ENCODE results near the gene KRABD2.
"Not testable (repeated sequence)": the region's sequence is repeated elsewhere in the genome, so short reads cannot be mapped to it uniquely, and the experiment has no call there.

Gene KRABD2

DNA sequence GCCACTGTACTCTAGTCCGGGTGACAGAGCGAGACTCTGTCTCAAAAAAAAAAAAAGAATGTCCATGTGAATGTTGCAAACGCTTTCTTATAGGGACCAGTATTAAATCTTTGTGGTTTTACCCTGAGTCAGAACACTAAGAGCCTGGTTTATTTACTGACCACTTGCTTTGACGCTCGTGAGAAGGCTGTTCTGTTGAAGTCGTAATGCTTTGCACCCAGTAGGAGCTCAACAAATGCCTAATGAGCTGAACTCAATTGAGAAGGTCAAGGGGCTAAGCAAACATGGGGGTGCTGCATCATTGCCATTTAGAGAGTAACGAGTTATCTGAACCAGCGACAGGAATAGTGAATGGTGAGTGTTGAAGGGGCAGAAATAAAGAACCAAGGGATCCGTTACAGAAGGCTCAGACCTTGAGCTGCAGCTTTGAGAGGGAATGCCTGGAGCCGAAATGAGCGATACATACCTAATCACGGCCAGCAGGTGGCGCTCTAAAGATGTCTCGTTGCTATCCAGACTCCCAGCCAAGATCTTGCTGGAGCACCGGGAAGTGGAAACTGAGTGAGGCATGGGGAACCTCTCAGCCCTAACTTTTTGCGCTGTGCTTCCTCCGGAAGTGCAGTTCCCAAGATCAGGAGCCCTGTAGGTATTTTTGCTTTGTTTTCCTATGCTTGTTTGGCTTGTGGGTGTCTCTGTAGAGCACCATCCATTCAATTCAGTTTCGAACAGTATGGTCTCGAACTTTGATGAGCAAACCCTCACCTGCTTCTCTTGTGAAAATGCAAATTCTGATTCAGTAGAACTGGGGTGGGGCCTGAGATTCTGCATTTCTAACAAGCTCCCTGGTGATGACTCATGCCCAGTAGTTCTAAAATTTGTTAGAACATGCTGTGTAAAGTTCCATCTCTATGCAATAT is 33.7 kb upstream of the KRABD2 start:
- Histone ChIP-seq H3K4me3 (ENCODE audit: low read length) (no peak overlapping the region), H3K36me3 (ENCODE audit: control insufficient read depth, insufficient read depth, low read length) (no peaks in the 10 kb centered on the region), H3K27me3 (ENCODE audit: control insufficient read depth, insufficient read depth, low read length) (no peaks in the 10 kb centered on the region), H3K4me1 (ENCODE audit: control insufficient read depth, insufficient read depth, low read length) (peaks cover 7% of the 10 kb centered on the region), H3K27ac (ENCODE audit: low read length) (no peak overlapping the region), H3K9me3 (ENCODE audit: control insufficient read depth, low read depth, low read length) (no peaks in the 10 kb centered on the region)
- WGBS (ENCODE audit: insufficient coverage, low lambda C conversion rate) = 0% methylated on average over 1 of the region's 19 CpGs
- DNase-seq = peak; percentile 77 to 79

DNA sequence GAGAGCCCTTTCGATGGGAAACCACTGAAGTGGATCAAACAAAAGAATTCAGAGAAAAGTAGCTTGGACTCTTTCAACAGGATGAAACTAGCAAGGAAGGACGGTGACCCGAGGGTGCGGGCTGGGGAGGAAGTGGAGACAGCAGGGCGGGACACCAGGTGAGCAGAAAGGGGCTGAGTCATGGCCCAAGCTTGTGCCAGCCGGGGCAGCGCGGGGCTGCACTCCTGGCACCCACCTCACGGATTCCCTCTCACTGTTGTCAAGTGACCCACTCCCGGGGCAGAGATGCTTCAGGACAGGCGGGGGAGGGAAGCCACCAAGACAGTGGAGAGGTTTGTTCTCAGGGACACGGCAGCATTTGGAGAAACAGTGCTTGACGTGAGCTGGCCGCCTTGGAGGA is 31.9 kb upstream of the KRABD2 start:
- H3K27me3 ChIP-seq (ENCODE audit: control insufficient read depth, insufficient read depth, low read length) = no peaks in the 10 kb centered on the region

DNA sequence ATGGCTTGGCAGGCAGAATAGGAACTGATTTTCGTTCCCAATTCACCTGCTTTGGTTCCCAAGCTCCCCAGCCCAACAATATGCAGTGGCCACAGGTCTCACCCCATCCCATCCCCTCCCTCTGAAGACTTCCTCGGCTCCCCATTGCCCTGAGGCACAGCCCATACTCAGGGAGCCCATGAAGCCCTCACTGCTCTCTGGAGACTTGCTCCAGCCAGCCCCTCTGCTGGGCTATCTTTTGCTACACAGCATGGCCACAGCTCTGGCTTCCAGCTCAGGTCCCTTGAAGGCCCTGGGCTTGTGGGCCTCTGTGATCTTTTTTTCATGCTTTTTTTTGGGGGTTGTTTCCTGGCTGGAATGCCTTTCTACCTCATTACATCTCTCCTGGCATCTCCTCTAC is 29.7 kb upstream of the KRABD2 start:
- Histone ChIP-seq H3K27ac (ENCODE audit: low read length) (no peak overlapping the region), H3K4me3 (ENCODE audit: low read length) (no peak overlapping the region), H3K27me3 (ENCODE audit: control insufficient read depth, insufficient read depth, low read length) (no peaks in the 10 kb centered on the region), H3K4me1 (ENCODE audit: control insufficient read depth, insufficient read depth, low read length) (no peaks in the 10 kb centered on the region), H3K9me3 (ENCODE audit: control insufficient read depth, low read depth, low read length) (no peaks in the 10 kb centered on the region), H3K36me3 (ENCODE audit: control insufficient read depth, insufficient read depth, low read length) (no peaks in the 10 kb centered on the region)
- no CpG with 5 or more reads among the region's 2 CpGs for WGBS (ENCODE audit: insufficient coverage, low lambda C conversion rate)
- DNase-seq = no peak

More for the DNA sequence above, 31.9 kb upstream of the KRABD2 start:
- no CpG with 5 or more reads among the region's 14 CpGs for WGBS (ENCODE audit: insufficient coverage, low lambda C conversion rate)
- Histone ChIP-seq H3K9me3 (ENCODE audit: control insufficient read depth, low read depth, low read length) (no peaks in the 10 kb centered on the region), H3K36me3 (ENCODE audit: control insufficient read depth, insufficient read depth, low read length) (no peaks in the 10 kb centered on the region), H3K4me3 (ENCODE audit: low read length) (no peak overlapping the region), H3K27ac (ENCODE audit: low read length) (no peak overlapping the region), H3K4me1 (ENCODE audit: control insufficient read depth, insufficient read depth, low read length) (peaks cover 7% of the 10 kb centered on the region)
- no peak for DNase-seq

DNA sequence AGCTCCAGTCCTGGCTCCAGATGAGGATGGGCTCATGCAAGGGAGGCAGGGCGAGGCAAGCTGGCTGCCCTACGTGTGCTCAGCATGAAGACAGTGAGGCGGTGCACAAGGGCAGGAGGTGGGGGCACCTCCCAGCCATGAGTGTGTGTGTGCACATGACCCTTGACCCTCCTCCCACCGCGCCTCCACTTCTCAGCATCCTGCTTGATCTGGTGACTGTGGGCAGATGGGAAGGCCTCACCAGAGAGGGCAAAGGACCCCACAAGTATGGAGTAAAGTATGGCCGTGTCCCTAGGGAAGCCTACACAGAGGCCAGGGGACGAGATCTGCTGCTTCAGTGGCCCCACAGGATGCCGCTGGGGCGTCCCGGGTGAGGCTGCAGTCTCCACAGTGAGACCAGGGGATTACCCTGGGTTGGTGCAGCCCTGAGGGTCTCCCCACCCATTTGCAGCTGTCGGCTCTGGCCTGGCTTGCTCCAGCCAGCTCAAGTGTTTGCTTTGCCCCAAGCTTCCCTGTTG is 29.1 kb upstream of the KRABD2 start:
- Histone ChIP-seq H3K9me3 (ENCODE audit: control insufficient read depth, low read depth, low read length) (no peaks in the 10 kb centered on the region), H3K4me3 (ENCODE audit: low read length) (no peak overlapping the region), H3K4me1 (ENCODE audit: control insufficient read depth, insufficient read depth, low read length) (no peaks in the 10 kb centered on the region), H3K36me3 (ENCODE audit: control insufficient read depth, insufficient read depth, low read length) (no peaks in the 10 kb centered on the region), H3K27ac (ENCODE audit: low read length) (no peak overlapping the region), H3K27me3 (ENCODE audit: control insufficient read depth, insufficient read depth, low read length) (no peaks in the 10 kb centered on the region)
- no CpG with 5 or more reads among the region's 11 CpGs for WGBS (ENCODE audit: insufficient coverage, low lambda C conversion rate)
- DNase-seq = no peak

DNA sequence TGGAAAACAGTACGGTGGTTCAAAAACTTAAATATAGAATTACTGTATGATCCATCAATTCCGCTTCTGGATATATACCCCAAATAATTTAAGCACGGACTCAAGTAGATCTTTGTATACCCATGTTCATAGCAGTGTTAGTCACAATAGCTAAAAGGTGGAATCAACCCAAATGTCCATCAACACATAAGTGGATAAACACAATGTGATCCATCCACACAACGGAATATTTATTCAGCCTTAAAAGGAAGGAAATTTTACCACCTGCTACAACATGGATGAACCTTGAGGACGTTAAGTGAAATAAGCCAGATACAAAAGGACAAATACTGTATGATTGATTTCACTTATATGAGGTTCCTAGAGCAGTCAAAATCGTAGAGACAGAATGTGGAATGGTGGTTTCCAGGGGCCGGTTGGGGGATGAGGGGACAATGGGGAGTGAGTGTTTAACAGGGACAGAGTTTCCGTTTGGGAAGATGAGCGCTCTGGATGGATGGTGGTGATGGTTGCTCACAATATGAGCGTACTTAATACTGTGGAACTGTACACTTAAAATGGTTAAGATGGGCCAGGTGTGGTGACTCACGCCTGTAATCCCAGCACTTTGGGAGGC is 26.5 kb upstream of the KRABD2 start:
- Histone ChIP-seq H3K27me3 (ENCODE audit: control insufficient read depth, insufficient read depth, low read length) (peaks cover 2% of the 10 kb centered on the region), H3K4me1 (ENCODE audit: control insufficient read depth, insufficient read depth, low read length) (no peaks in the 10 kb centered on the region), H3K9me3 (ENCODE audit: control insufficient read depth, low read depth, low read length) (no peaks in the 10 kb centered on the region), H3K4me3 (ENCODE audit: low read length) (no peak overlapping the region), H3K27ac (ENCODE audit: low read length) (no peak overlapping the region), H3K36me3 (ENCODE audit: control insufficient read depth, insufficient read depth, low read length) (no peaks in the 10 kb centered on the region)
- no peak for DNase-seq
- 80% methylated on average over 2 of the region's 11 CpGs for WGBS (ENCODE audit: insufficient coverage, low lambda C conversion rate)

DNA sequence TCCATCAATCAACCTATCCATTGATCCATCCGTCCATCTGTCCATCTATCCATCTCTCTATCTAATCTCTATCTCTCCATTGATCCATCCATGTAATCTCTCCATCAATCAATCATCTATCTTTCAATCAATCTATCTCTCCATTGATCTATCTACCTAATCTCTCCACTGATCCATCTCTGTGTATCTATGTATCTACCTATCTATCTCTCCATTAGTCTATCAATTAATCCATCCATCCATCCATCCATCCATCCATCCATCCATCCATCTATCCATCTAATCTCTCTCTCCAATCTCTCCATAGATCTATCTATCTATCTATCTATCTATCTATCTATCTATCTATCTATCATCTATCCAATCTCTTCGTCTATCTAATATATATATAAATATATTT is 24.6 kb upstream of the KRABD2 start:
- 83% methylated on average over 2 of the region's 2 CpGs for WGBS (ENCODE audit: insufficient coverage, low lambda C conversion rate)
- peaks cover 16% of the 10 kb centered on the region for H3K27me3 ChIP-seq (ENCODE audit: control insufficient read depth, insufficient read depth, low read length)
- no peak overlapping the region for H3K4me3 ChIP-seq (ENCODE audit: low read length)
- DNase-seq = no peak
- H3K27ac ChIP-seq (ENCODE audit: low read length) = no peak overlapping the region
- H3K36me3 ChIP-seq (ENCODE audit: control insufficient read depth, insufficient read depth, low read length) = no peaks in the 10 kb centered on the region
- no peaks in the 10 kb centered on the region for H3K4me1 ChIP-seq (ENCODE audit: control insufficient read depth, insufficient read depth, low read length)
- no peaks in the 10 kb centered on the region for H3K9me3 ChIP-seq (ENCODE audit: control insufficient read depth, low read depth, low read length)

DNA sequence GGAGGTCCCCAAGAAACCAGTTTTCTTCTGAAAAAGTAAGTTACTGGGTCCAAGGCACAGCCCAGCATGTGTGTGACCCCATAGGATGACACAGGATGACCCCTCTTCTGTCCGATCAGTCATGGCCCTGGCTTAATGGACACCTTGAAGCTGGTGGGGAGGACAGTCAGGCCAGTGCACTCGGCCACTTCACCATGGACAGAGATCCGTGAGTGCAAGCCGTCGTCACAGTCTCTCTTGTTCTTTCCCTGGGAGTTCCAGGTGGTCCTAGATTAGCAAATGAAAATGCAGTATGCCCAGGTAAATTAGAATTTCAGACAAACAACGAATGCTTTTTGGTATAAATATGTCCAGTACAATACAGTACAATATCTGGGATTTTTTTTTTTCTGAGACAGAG is 22.5 kb upstream of the KRABD2 start:
- no peaks in the 10 kb centered on the region for H3K36me3 ChIP-seq (ENCODE audit: control insufficient read depth, insufficient read depth, low read length)
- WGBS (ENCODE audit: insufficient coverage, low lambda C conversion rate) = no CpG with 5 or more reads among the region's 6 CpGs

DNA sequence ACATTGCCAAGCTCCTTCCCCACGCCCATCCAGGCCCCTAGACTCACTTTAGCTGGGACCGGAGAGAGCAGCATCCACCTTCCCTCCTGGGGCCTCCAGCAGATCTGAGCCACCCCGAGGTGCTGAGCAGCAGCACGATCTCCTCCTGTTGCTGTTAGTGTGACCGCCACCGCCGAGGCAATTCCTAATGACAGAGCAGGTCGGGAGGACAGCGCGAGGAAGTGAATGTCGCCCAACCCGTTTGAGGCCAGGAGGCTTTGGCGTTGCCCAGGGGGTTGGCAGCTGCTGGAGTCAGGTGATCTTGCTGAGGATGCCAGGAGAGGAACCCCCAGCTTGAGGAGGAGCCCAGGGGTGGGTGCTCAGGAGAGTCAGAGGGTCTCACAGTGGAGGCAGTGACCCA is 21.1 kb upstream of the KRABD2 start, which contains the start of gene RNF222:
Gene RNF222, minus strand, starts transcription at position 192 of the 400 bp plus-strand sequence. CDS start 4,366 bp downstream, outside the sequence.
- WGBS (ENCODE audit: insufficient coverage, low lambda C conversion rate) = no CpG with 5 or more reads among the region's 13 CpGs
- no peak within 1 kb of the TSS for H3K27ac ChIP-seq (ENCODE audit: low read length)
- H3K36me3 ChIP-seq (ENCODE audit: control insufficient read depth, insufficient read depth, low read length) = no peaks in the 10 kb centered on the region
- DNase-seq = no peak
- H3K9me3 ChIP-seq (ENCODE audit: control insufficient read depth, low read depth, low read length) = no peaks in the 10 kb centered on the region
- peaks cover 42% of the 10 kb centered on the region for H3K27me3 ChIP-seq (ENCODE audit: control insufficient read depth, insufficient read depth, low read length)
- H3K4me3 ChIP-seq (ENCODE audit: low read length) = no peak within 1 kb of the TSS
- no peaks in the 10 kb centered on the region for H3K4me1 ChIP-seq (ENCODE audit: control insufficient read depth, insufficient read depth, low read length)

More for the DNA sequence above, 22.5 kb upstream of the KRABD2 start:
- no peaks in the 10 kb centered on the region for H3K4me1 ChIP-seq (ENCODE audit: control insufficient read depth, insufficient read depth, low read length)
- no peaks in the 10 kb centered on the region for H3K9me3 ChIP-seq (ENCODE audit: control insufficient read depth, low read depth, low read length)
- H3K4me3 ChIP-seq (ENCODE audit: low read length) = no peak overlapping the region
- H3K27ac ChIP-seq (ENCODE audit: low read length) = no peak overlapping the region
- peaks cover 31% of the 10 kb centered on the region for H3K27me3 ChIP-seq (ENCODE audit: control insufficient read depth, insufficient read depth, low read length)
- no peak for DNase-seq

DNA sequence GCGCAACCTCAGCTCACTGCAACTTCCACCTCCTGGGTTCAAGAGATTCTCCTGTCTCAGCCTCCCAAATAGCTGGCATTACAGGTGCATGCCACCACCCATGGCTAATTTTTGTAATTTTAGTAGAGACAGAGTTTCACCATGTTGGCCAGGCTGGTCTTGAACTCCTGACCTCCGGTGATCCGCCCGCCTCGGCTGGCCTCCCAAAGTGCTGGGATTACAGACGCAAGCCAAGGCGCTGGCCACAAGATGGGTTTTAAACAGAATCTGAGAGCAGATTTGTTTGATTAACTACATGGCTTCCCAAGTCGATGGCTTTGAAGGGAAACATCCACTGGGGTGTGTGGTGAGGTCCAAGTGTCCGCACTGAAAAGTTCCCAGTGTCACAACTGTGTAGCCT is 18.0 kb upstream of the KRABD2 start:
- no CpG with 5 or more reads among the region's 9 CpGs for WGBS (ENCODE audit: insufficient coverage, low lambda C conversion rate)
- not testable (repeated sequence) for DNase-seq; H3K36me3 ChIP-seq (ENCODE audit: control insufficient read depth, insufficient read depth, low read length); H3K4me3 ChIP-seq (ENCODE audit: low read length); H3K4me1 ChIP-seq (ENCODE audit: control insufficient read depth, insufficient read depth, low read length); H3K27ac ChIP-seq (ENCODE audit: low read length); H3K9me3 ChIP-seq (ENCODE audit: control insufficient read depth, low read depth, low read length)
- peaks cover 53% of the 10 kb centered on the region for H3K27me3 ChIP-seq (ENCODE audit: control insufficient read depth, insufficient read depth, low read length)

DNA sequence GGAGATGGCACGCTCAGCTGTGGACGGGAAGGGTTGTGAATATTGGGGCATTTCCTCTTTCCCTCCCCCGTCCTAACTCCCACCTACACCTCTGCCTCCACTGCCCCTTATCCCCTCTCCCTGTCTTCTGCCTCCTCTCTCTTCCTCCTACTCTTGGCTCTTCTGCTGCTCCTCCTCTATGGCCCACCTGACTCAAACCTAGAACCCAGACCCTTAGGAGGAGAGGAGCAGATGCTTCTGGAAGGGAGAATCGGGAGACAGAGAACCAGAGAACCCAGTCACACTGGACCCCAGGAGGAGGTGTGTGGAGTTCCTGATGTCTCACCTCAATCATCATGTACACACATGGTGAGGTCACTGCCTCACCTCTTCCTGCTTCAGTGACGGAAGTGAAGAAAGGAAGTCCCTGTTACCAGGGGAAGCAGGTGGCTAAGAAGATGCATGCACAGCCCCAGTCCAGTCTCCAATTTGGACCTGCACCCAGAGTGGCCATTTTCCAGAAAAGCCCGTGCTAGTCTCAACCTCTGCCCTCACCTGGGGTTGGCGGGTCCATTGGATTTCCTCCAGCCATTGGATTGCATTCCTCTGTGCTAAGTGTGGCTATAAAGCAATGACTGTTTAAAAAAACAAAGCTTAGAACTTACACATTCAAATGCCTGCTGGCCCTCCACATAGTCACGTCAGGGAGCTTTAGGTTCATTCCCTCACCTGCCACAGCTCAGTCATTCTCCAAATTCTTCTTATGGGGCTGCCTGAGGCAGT is 17.1 kb upstream of the KRABD2 start:
- no peak overlapping the region for H3K4me3 ChIP-seq (ENCODE audit: low read length)
- H3K4me1 ChIP-seq (ENCODE audit: control insufficient read depth, insufficient read depth, low read length) = no peaks in the 10 kb centered on the region
- DNase-seq = no peak
- H3K27ac ChIP-seq (ENCODE audit: low read length) = no peak overlapping the region
- H3K27me3 ChIP-seq (ENCODE audit: control insufficient read depth, insufficient read depth, low read length) = peaks cover 51% of the 10 kb centered on the region
- no CpG with 5 or more reads among the region's 8 CpGs for WGBS (ENCODE audit: insufficient coverage, low lambda C conversion rate)
- no peaks in the 10 kb centered on the region for H3K9me3 ChIP-seq (ENCODE audit: control insufficient read depth, low read depth, low read length)
- H3K36me3 ChIP-seq (ENCODE audit: control insufficient read depth, insufficient read depth, low read length) = no peaks in the 10 kb centered on the region
